Duodenal mucosa (tissue), 2 donors: ENCODE measurements around the gene TMEM25.
A peak's percentile ranks its signal among the peaks of the same experiment; 100 is the strongest.
"Not testable (repeated sequence)": the region's sequence is repeated elsewhere in the genome, so short reads cannot be mapped to it uniquely, and the experiment has no call there.

Experiments
- H3K27ac ChIP-seq: one replicate; pipeline ENCODE4 v1.7.0; 2013; ENCODE audit warnings: low read depth, low read length
- H3K27me3 ChIP-seq, 2 donors: one replicate each; pipeline ENCODE4 v1.7.0; 2013; ENCODE audit warnings: low read length in 2 of 2, control low read depth in 1 of 2; ENCODE audit not compliant: insufficient read depth in 2 of 2, control insufficient read depth in 1 of 2
- H3K36me3 ChIP-seq, 2 donors: one replicate each; pipeline ENCODE4 v1.7.0; 2013; ENCODE audit warnings: low read length in 2 of 2, control low read depth in 1 of 2; ENCODE audit not compliant: insufficient read depth in 2 of 2, control insufficient read depth in 1 of 2
- H3K4me1 ChIP-seq, 2 donors: one replicate each; pipeline ENCODE4 v1.7.0; 2013; ENCODE audit warnings: low read length in 2 of 2, control low read depth in 1 of 2; ENCODE audit not compliant: insufficient read depth in 2 of 2, control insufficient read depth in 1 of 2
- H3K4me3 ChIP-seq, 2 donors: one replicate each; pipeline ENCODE4 v1.7.0; 2013; ENCODE audit warnings: low read length in 2 of 2, low read depth in 1 of 2
- H3K9ac ChIP-seq, 2 donors: one replicate each; pipeline ENCODE4 v1.7.0; 2013; ENCODE audit warnings: low read length in 2 of 2, low read depth in 1 of 2
- H3K9me3 ChIP-seq, 2 donors: one replicate each; pipeline ENCODE4 v1.7.0; 2013; ENCODE audit warnings: low read length in 2 of 2, control low read depth in 1 of 2; ENCODE audit not compliant: control insufficient read depth in 1 of 2

TMEM25 gene

GRCh38 chr11:118574636-118575035 lies 43.6 kb downstream of the TMEM25 start:
- H3K27ac ChIP-seq = no peak overlapping the region
- H3K4me1 ChIP-seq = peaks cover 26 to 28% of the 10 kb centered on the region in 2 donors

GRCh38 chr11:118577995-118578394 lies 47.0 kb downstream of the TMEM25 start:
- H3K9ac ChIP-seq, H3K4me3 ChIP-seq, H3K27ac ChIP-seq, H3K9me3 ChIP-seq, H3K27me3 ChIP-seq: not testable (repeated sequence)
- peaks cover 19 to 28% of the 10 kb centered on the region in 2 donors for H3K4me1 ChIP-seq
- peaks cover 4 to 24% of the 10 kb centered on the region in 2 donors for H3K36me3 ChIP-seq

More at GRCh38 chr11:118574636-118575035, 43.6 kb downstream of the TMEM25 start:
- H3K4me3 ChIP-seq = peak overlapping the region; percentile 21 to 90
- H3K9me3 ChIP-seq = no peaks in the 10 kb centered on the region
- peaks cover 0 to 7% of the 10 kb centered on the region in 2 donors for H3K36me3 ChIP-seq
- no peaks in the 10 kb centered on the region for H3K27me3 ChIP-seq
- H3K9ac ChIP-seq = no peak overlapping the region

- Histone ChIP-seq H3K4me3 (no peak overlapping the region), H3K9ac (no peak overlapping the region), H3K36me3 (peaks cover 18 to 55% of the 10 kb centered on the region in 2 donors), H3K9me3 (no peaks in the 10 kb centered on the region), H3K27me3 (no peaks in the 10 kb centered on the region), H3K4me1 (peaks cover 0 to under 1% of the 10 kb centered on the region in 2 donors), H3K27ac (no peak overlapping the region)
Measured at GRCh38 chr11:118581057-118581456, 50.1 kb downstream of the TMEM25 start.
